Large intestine (tissue), 12 donors: Measurements from ENCODE around the gene RIMBP2. TPM values are rescaled to one million over a fixed set of nuclear protein-coding genes. Genes with fewer than 3 reads are reported as not detected.

ENCODE experiments used
- DNase-seq, 2 donors: peaks; one replicate each; pipeline versions ENCODE4 v3.0.0 to v3.0.0-alpha.2; 2013
- H3K27ac ChIP-seq: one replicate; pipeline ENCODE4 v1.5.1; 2013; ENCODE audit warnings: low read length
- H3K27me3 ChIP-seq: 2 replicates; pipeline ENCODE4 v1.6.1; 2013; ENCODE audit warnings: low read length; ENCODE audit not compliant: control insufficient read depth, insufficient read depth
- H3K36me3 ChIP-seq: 2 replicates; pipeline ENCODE4 v1.6.1; 2013; ENCODE audit warnings: low read length; ENCODE audit not compliant: control insufficient read depth, insufficient read depth
- H3K4me1 ChIP-seq: one replicate; pipeline ENCODE4 v1.6.1; 2013; ENCODE audit warnings: low read length; ENCODE audit not compliant: control insufficient read depth, insufficient read depth
- H3K4me3 ChIP-seq: one replicate; pipeline ENCODE4 v1.5.1; 2013; ENCODE audit warnings: low read length
- H3K9me3 ChIP-seq: one replicate; pipeline ENCODE4 v1.6.1; 2013; ENCODE audit warnings: mild to moderate bottlenecking, low read depth, low read length, moderate library complexity; ENCODE audit not compliant: control insufficient read depth
- WGBS: methylation state at CpG from one replicate; pipeline ENCODE4 v1.1.5; 2013; ENCODE audit warnings: low lambda C conversion rate; ENCODE audit not compliant: insufficient coverage; 5-methylcytosine and 5-hydroxymethylcytosine counted together
- long read RNA-seq, 11 donors: transcript quantifications; one replicate each; lab custom pipeline, GENCODE V29; 2026
- polyA plus RNA-seq: library from polyadenylated mRNA; unstranded; fragments of 120-200 nt; gene quantifications from one replicate; pipeline ENCODE4 v1.2.1, GENCODE V29; 2013

RIMBP2 gene, protein sequence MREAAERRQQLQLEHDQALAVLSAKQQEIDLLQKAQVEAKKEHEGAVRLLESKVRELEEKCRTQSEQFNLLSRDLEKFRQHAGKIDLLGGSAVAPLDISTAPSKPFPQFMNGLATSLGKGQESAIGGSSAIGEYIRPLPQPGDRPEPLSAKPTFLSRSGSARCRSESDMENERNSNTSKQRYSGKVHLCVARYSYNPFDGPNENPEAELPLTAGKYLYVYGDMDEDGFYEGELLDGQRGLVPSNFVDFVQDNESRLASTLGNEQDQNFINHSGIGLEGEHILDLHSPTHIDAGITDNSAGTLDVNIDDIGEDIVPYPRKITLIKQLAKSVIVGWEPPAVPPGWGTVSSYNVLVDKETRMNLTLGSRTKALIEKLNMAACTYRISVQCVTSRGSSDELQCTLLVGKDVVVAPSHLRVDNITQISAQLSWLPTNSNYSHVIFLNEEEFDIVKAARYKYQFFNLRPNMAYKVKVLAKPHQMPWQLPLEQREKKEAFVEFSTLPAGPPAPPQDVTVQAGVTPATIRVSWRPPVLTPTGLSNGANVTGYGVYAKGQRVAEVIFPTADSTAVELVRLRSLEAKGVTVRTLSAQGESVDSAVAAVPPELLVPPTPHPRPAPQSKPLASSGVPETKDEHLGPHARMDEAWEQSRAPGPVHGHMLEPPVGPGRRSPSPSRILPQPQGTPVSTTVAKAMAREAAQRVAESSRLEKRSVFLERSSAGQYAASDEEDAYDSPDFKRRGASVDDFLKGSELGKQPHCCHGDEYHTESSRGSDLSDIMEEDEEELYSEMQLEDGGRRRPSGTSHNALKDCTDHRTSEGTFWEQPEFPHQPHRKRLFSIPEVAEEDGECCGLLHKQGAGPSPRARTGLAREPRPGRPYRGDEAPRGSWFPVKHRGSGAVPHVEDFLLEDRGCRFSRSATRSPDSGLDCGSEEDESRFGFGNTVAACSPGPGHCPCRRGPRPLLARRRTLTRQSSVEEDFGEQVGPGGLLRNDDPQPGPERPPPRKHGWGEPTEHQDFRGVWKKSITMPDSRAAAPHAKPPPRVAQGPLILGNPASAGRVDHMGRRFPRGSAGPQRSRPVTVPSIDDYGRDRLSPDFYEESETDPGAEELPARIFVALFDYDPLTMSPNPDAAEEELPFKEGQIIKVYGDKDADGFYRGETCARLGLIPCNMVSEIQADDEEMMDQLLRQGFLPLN (N-terminal part only)
- polyA plus RNA-seq, result 22.7 TPM
- long read RNA-seq, donor 1, result 0 reads
- long read RNA-seq, donor 2, partial matches to known transcripts, result 5 of 5 reads
- long read RNA-seq, donor 2, other reads (novel, unspliced or antisense), result 0 of 5 reads
- long read RNA-seq, donor 3, result 0 reads
- long read RNA-seq, donor 4, result 0 reads
- long read RNA-seq, donor 5, result 0 reads
- long read RNA-seq, donor 6, partial matches to known transcripts, result 0 of 1 reads
- long read RNA-seq, donor 6, other reads (novel, unspliced or antisense), result 0 of 1 reads
- long read RNA-seq, donor 7, result 0 reads
- long read RNA-seq, donor 8, partial matches to known transcripts, result 0 of 1 reads
- long read RNA-seq, donor 8, other reads (novel, unspliced or antisense), result 0 of 1 reads
- long read RNA-seq, donor 9, result 0 reads
- long read RNA-seq, donor 10, result 0 reads
- long read RNA-seq, donor 11, result 0 reads

DNA sequence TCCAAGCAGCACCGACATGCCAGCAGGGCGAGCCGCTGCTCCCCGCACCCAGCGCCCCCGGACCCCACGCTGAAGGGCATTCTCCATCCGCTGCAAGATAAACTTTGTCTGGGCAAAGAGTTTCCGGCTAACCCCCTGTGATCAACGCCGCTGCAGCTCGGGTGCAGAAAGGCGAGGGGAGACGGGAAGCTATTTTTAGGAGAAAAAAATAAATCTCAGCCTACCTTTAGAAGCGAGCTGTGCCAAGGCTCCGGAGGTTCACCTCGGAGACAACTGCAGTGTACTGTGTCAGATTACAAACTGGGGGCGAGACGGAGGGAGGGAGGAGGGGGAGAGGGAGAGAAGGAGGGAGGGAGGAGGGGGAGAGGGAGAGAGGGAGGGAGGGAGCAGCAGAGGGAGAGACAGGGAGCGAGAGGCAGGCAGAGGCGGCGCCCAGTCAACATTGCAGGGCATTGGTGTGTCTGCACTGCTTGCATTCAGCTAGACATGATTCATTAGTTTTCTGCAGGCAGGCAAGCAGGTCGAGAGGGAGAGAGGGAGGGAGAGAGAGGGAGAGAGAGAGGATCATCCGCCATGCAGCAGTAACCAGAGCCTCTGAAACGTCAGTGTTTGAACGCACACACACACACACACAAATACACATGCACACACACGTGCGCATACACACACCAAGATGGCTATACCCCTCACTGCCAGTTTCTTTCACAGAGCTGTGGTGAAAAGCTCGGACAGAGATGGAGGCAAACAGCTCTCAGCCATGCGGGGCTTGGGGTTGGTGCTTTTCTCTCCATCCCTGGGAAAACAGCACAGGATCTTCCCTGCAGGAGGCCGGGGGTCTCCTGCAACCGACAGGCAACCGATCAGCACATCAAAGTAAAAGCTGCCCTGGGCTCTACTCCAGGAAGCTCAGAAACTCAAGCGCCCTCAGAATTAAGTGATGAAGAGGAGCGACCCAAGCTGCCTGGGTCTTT is at the start of gene RIMBP2:
TSS of gene RIMBP2 (minus strand) at position 302 of the 971 bp plus-strand sequence. CDS start 237,286 bp downstream, outside the sequence.
- no CpG with 5 or more reads among the region's 35 CpGs for WGBS
- H3K36me3 ChIP-seq, result no peaks in the 10 kb centered on the region
- DNase-seq, result peak in 1 of 2 donors; percentile 43
- peak within 1 kb of the TSS; percentile 40 for H3K4me3 ChIP-seq
- H3K27me3 ChIP-seq, result peaks cover 51% of the 10 kb centered on the region
- no peaks in the 10 kb centered on the region for H3K9me3 ChIP-seq
- H3K27ac ChIP-seq, result no peak within 1 kb of the TSS
- no peaks in the 10 kb centered on the region for H3K4me1 ChIP-seq

DNA sequence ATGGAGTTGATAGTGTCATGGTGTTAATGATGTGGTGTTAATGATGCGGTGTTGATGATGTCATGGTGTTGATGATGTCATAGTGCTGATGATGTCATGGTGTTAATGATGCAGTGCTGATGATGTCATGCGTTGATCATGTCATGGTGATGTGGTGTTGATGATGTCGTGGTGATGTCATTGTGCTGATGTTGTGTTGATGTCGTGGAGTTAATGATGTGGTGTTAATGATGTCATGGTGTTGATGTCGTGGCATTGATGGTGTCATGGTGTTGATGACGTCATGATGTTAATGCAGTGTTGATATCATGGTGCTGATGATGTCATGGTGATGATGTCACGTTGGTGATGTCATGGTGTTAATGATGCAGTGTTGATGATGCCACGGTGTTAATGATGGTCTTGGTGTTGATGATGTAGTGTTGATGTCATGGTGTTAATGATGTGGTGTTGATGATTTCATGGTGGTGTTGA is 49.1 kb upstream of the RIMBP2 start:
- no CpG with 5 or more reads among the region's 8 CpGs for WGBS
- Histone ChIP-seq H3K4me3 (no peak overlapping the region), H3K27ac (no peak overlapping the region), H3K4me1 (no peaks in the 10 kb centered on the region), H3K36me3 (no peaks in the 10 kb centered on the region), H3K9me3 (peaks cover 9% of the 10 kb centered on the region), H3K27me3 (peaks cover 16% of the 10 kb centered on the region)
- no peak for DNase-seq

DNA sequence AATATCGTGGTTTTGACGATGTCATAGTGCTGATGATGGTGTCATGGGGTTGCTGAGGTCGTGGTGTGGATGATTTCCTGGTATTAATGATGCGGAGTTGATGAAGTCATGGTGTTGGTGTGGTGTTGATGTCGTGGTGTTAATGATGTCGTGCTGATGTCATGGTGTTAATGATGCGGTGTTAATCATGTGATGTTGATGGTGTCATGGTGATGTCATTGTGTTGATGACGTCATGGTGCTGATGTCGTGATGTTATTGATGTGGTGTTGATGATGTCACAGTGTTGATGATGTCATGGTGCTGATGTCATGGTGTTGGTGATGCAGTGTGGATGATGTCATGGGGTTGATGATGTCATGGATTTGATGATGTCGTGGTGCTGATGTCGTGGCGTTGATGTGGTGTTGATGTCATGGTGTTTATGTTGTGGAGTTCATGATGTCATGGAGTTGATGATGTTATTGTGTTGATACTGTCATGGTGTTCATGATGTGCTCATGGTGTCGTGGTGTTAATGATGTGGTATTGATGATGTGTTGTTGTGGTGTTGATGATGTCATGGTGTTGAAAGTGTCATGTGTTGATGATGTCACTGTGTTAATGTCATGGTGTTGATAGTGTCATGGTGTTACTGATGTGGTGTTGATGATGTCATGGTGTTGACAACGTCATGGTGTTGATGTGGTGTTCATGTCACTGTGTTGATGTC is 48.5 kb upstream of the RIMBP2 start:
- Histone ChIP-seq H3K27ac (no peak overlapping the region), H3K27me3 (peaks cover 16% of the 10 kb centered on the region), H3K9me3 (peaks cover 9% of the 10 kb centered on the region), H3K4me3 (no peak overlapping the region), H3K4me1 (no peaks in the 10 kb centered on the region), H3K36me3 (no peaks in the 10 kb centered on the region)
- DNase-seq, result no peak
- 65% methylated on average over 2 of the region's 14 CpGs for WGBS

DNA sequence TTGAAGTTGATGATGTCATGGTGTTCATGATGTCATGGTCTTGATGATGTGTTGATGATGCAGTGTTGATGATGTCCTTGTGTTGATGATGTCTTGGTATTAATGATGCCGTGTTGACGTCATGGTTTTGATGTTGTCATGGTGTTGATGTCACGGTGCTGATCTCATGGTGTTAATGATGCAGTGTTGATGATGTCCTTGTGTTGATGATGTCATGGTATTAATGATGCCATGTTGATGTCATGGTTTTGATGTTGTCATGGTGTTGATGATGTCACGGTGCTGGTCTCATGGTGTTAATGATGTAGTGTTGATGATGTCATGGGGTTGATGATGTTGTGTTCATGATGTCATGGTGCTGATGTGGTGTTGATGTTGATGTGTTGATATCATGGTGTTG is 48.0 kb upstream of the RIMBP2 start:
- Histone ChIP-seq H3K36me3 (no peaks in the 10 kb centered on the region), H3K27me3 (peaks cover 16% of the 10 kb centered on the region), H3K27ac (no peak overlapping the region), H3K9me3 (peaks cover 9% of the 10 kb centered on the region), H3K4me3 (no peak overlapping the region), H3K4me1 (no peaks in the 10 kb centered on the region)
- WGBS, result no CpG with 5 or more reads among the region's 4 CpGs
- no peak for DNase-seq

DNA sequence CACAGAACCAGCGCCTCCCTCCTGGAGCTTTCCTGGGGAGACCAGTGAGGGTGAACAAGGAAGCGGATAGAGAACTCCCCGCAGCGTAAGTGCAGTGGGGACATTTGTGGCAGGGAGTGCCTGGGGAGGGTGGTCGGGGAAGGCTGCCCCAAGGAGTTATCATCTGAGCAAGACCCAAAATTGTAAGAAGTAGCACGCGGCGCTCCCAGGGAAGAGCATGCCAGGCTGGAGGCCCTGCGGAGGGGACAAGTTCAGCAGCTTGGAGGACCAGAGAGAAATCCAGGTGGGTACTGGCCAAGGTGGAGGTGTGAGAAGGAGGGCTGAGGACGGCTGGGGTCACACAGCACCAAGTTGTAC is 46.2 kb upstream of the RIMBP2 start:
- no peaks in the 10 kb centered on the region for H3K36me3 ChIP-seq
- H3K4me3 ChIP-seq, result no peak overlapping the region
- H3K27ac ChIP-seq, result no peak overlapping the region
- no peak for DNase-seq
- peaks cover 14% of the 10 kb centered on the region for H3K27me3 ChIP-seq
- no CpG with 5 or more reads among the region's 10 CpGs for WGBS
- peaks cover 9% of the 10 kb centered on the region for H3K9me3 ChIP-seq
- H3K4me1 ChIP-seq, result no peaks in the 10 kb centered on the region

DNA sequence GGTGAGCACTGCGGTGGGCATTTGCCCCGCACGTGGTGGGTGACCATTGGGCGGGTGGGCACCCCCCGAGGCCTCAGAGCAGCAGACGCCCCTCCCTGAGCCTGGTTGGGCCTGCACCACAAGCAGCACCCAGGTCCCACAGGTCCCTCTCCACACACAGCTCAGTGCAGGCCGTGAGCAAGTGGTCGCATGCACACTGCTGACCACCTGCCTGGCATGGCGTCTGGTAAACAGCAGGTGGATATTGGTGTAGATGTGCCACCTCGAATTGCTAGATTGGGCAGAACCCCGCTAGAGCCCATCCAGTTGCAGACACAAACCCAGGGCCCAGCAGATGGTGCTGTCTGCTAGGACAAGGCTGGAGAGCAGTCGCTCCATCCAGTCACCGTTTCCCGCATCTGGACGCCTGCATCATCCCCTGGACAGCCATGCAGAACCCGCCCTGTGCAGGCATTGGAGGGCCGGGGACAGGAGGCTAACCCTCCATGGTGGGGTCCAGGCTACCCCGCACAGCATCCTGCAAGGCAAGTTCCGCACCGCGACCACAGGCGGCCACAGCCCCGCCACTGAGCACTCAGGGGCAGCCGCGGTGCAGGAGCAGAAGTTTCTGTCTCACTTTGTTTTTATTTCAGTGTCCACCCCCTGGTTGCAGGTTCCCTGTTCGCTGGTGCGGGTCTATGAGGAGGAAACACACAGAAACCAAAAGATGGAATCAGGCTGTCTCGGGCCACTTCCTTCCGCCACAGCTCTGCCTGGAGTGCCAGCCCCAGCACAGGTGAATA is 45.6 kb upstream of the RIMBP2 start:
- Histone ChIP-seq H3K27ac (no peak overlapping the region), H3K4me3 (no peak overlapping the region), H3K36me3 (no peaks in the 10 kb centered on the region), H3K27me3 (peaks cover 14% of the 10 kb centered on the region), H3K4me1 (no peaks in the 10 kb centered on the region), H3K9me3 (peaks cover 9% of the 10 kb centered on the region)
- WGBS, result no CpG with 5 or more reads among the region's 29 CpGs
- DNase-seq, result no peak

DNA sequence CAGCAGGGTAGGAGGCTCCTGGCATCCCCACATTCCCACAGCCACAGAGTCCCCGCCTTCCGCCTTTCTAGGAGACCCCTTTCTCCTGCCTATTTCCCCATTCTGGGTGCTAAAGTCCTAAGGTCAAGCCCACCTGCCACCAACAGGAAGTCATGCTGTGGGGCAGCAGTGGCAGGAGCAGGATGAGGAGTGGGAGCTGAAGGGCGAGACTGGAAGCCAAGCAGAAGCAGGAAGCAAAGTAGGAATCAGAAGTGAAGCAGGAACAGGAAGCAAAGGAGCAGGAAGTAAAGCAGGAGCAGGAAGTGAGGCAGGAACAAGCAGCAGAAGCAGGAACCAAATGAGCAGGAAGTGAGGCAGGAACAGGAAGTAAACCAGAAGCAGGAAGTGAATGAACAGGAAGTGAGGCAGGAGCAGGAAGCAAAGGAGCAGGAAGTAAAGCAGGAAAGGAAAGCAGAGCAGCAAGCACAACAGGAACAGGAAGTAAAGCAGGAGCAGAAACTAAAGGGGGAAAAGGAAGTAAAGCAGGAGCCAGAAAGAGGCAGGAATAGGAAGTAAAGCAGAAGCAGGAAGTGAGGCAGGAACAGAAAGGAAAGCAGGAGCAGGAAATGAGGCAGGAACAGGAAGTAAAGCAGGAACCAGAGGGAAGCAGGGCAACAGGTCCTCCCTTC is 38.3 kb upstream of the RIMBP2 start:
- DNase-seq, result no peak
- no peaks in the 10 kb centered on the region for H3K36me3 ChIP-seq
- H3K9me3 ChIP-seq, result no peaks in the 10 kb centered on the region
- WGBS, result no CpG with 5 or more reads among the region's 3 CpGs
- H3K27me3 ChIP-seq, result no peaks in the 10 kb centered on the region
- no peak overlapping the region for H3K27ac ChIP-seq
- no peaks in the 10 kb centered on the region for H3K4me1 ChIP-seq
- H3K4me3 ChIP-seq, result no peak overlapping the region

DNA sequence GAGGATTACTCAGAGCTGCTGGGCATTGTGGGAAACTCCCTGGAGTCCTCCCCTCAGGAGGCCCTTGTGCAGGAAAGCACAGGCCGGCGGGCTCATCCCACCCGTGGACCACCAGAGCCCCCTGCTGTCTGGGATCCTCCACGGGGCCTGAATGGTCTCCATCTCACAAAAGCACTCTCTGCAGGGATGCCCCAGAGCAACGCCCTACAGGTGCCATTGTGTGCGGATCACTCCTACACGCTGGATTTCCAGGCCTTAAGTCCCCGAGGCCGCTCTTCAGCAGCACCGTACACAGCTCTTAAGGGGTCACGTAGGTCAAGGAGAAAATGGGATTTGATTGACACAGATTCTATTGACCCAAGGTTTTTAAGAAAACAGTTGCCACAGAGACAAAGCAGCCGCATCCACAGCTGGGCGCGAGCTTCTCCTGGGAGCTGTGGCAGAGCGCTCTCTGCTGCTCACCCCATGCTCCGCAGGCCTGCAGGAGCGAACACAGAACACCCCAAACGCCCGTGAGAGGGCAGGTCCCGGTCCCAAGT is 36.7 kb upstream of the RIMBP2 start:
- WGBS, result no CpG with 5 or more reads among the region's 20 CpGs

More for the DNA sequence above, 36.7 kb upstream of the RIMBP2 start:
- Histone ChIP-seq H3K36me3 (no peaks in the 10 kb centered on the region), H3K27ac (no peak overlapping the region), H3K27me3 (peaks cover 2% of the 10 kb centered on the region), H3K9me3 (no peaks in the 10 kb centered on the region), H3K4me1 (no peaks in the 10 kb centered on the region), H3K4me3 (no peak overlapping the region)
- no peak for DNase-seq
